IMR-90 (cell line): ENCODE data around the gene POU3F3. TPM values are rescaled to one million over a fixed set of nuclear protein-coding genes. Genes with fewer than 3 reads are reported as not detected.

Experiments used
- ATAC-seq: fragments of 200-7000 bp; cut with Tn5 transposase; 2 replicates; pipeline ENCODE4 v1.9.1; 2020; ENCODE audit warnings: low read depth, mild to moderate bottlenecking, moderate library complexity
- BruUV-seq: library from RNA; stranded (reverse); fragments of 400-500 nt; replicated peaks from 2 replicates; lab custom pipeline; 2021; lab: Mats Ljungman, UMichigan
- CTCF ChIA-PET: fragments of 300-600 bp; formaldehyde crosslinking; extraction: SDS; loops from one replicate; lab custom pipeline; 2021; ENCODE audit warnings: antibody characterized with exemption; lab: Yijun Ruan, JAX
- POLR2A ChIA-PET: fragments of 300-600 bp; sonication (Branson Sonifier 250); formaldehyde crosslinking; loops from one replicate; lab custom pipeline; 2022; ENCODE audit warnings: antibody characterized with exemption; ENCODE audit not compliant: unreplicated experiment; lab: Charles Lee
- DNase-seq: peaks from one replicate; pipeline ENCODE4 v3.0.0; 2013
- H2AFZ ChIP-seq: replicated peaks from 2 replicates; pipeline ENCODE3; 2013; ENCODE audit warnings: low read length, mild to moderate bottlenecking; ENCODE audit not compliant: poor library complexity
- H2AK5ac ChIP-seq: 2 replicates; pipeline ENCODE4 v1.6.1; 2013; ENCODE audit warnings: low read depth, low read length, inconsistent platforms
- H2AK9ac ChIP-seq: replicated peaks from 2 replicates; pipeline ENCODE3; 2013; ENCODE audit warnings: mild to moderate bottlenecking, low read depth, low read length, moderate library complexity; ENCODE audit not compliant: poor library complexity
- H2BK120ac ChIP-seq: 2 replicates; pipeline ENCODE4 v1.6.1; 2013; ENCODE audit warnings: low read depth, low read length, inconsistent platforms
- H2BK15ac ChIP-seq: 3 replicates; pipeline ENCODE4 v1.6.1; 2013; ENCODE audit warnings: low read depth, low read length, inconsistent platforms
- H2BK20ac ChIP-seq: 2 replicates; pipeline ENCODE4 v1.6.1; 2013; ENCODE audit warnings: low read depth, mild to moderate bottlenecking, inconsistent platforms, low read length, moderate library complexity
- H2BK5ac ChIP-seq: 2 replicates; pipeline ENCODE4 v1.6.1; 2013; ENCODE audit warnings: mild to moderate bottlenecking, low read depth, low read length, inconsistent platforms; ENCODE audit not compliant: poor library complexity, severe bottlenecking
- H3K14ac ChIP-seq: replicated peaks from 2 replicates; pipeline ENCODE4 v1.6.1; 2013; ENCODE audit warnings: low read depth, low read length, inconsistent platforms
- H3K18ac ChIP-seq: 2 replicates; pipeline ENCODE4 v1.6.1; 2013; ENCODE audit warnings: low read depth, low read length, control low read depth
- H3K23ac ChIP-seq: 2 replicates; pipeline ENCODE4 v1.6.1; 2013; ENCODE audit warnings: low read depth, low read length, inconsistent platforms
- H3K27ac ChIP-seq: 2 replicates; pipeline ENCODE4 v1.5.1; 2013; ENCODE audit warnings: mild to moderate bottlenecking, control low read depth, low read length; ENCODE audit not compliant: insufficient read depth
- H3K27me3 ChIP-seq: 2 replicates; pipeline ENCODE4 v1.6.1; 2013; ENCODE audit warnings: low read length; ENCODE audit not compliant: control insufficient read depth, insufficient read depth
- H3K36me3 ChIP-seq: 2 replicates; pipeline ENCODE4 v1.6.1; 2013; ENCODE audit warnings: low read length, mixed read lengths; ENCODE audit not compliant: control insufficient read depth, insufficient read depth
- H3K4ac ChIP-seq: 2 replicates; pipeline ENCODE4 v1.6.1; 2013; ENCODE audit warnings: low read depth, low read length, inconsistent platforms
- H3K4me1 ChIP-seq: 2 replicates; pipeline ENCODE4 v1.6.1; 2013; ENCODE audit warnings: low read length, mixed read lengths; ENCODE audit not compliant: control insufficient read depth, insufficient read depth
- H3K4me2 ChIP-seq: 2 replicates; pipeline ENCODE4 v1.6.1; 2013; ENCODE audit warnings: low read depth, mild to moderate bottlenecking, control low read depth, low read length, moderate library complexity
- H3K4me3 ChIP-seq: 2 replicates; pipeline ENCODE4 v1.5.1; 2013; ENCODE audit warnings: low read depth, mild to moderate bottlenecking, control low read depth, low read length, moderate library complexity; ENCODE audit not compliant: insufficient read depth
- H3K56ac ChIP-seq: 2 replicates; pipeline ENCODE4 v1.6.1; 2013; ENCODE audit warnings: low read length, inconsistent platforms; ENCODE audit not compliant: insufficient read depth; ENCODE audit errors: extremely low read depth
- H3K79me1 ChIP-seq, 2 experiments: 2 replicates each; pipeline ENCODE4 v1.6.1; 2013; ENCODE audit warnings: low read length in 2 of 2, inconsistent platforms in 1 of 2, low read depth in 1 of 2
- H3K9ac ChIP-seq: 2 replicates; pipeline ENCODE4 v1.6.1; 2013; ENCODE audit warnings: low read depth, low read length, control low read depth
- H3K9me1 ChIP-seq: 2 replicates; pipeline ENCODE4 v1.6.1; 2013; ENCODE audit warnings: low read length, inconsistent platforms; ENCODE audit not compliant: insufficient read depth
- H3K9me3 ChIP-seq: 2 replicates; pipeline ENCODE4 v1.6.1; 2013; ENCODE audit warnings: low read length; ENCODE audit not compliant: control insufficient read depth, insufficient read depth
- H4K20me1 ChIP-seq: 2 replicates; pipeline ENCODE4 v1.6.1; 2013; ENCODE audit warnings: low read length, inconsistent platforms; ENCODE audit not compliant: insufficient read depth
- H4K5ac ChIP-seq: 2 replicates; pipeline ENCODE4 v1.6.1; 2013; ENCODE audit warnings: mild to moderate bottlenecking, low read depth, low read length, control low read depth
- H4K8ac ChIP-seq, 2 experiments: 2 replicates each; pipeline ENCODE4 v1.6.1; 2013; ENCODE audit warnings: low read depth in 2 of 2, low read length in 2 of 2, control low read depth in 1 of 2, inconsistent platforms in 1 of 2
- H4K91ac ChIP-seq: 2 replicates; pipeline ENCODE4 v1.6.1; 2013; ENCODE audit warnings: low read depth, low read length, inconsistent platforms; ENCODE audit not compliant: insufficient read depth
- BHLHE40 ChIP-seq: fragments of 150-350 bp; IDR thresholded peaks from 2 replicates; pipeline ENCODE4 v1.6.1; 2016; ENCODE audit warnings: mild to moderate bottlenecking, low read depth, low read length
- FOS ChIP-seq: fragments of 150-350 bp; IDR thresholded peaks from 2 replicates; pipeline ENCODE4 v1.6.1; 2016; ENCODE audit warnings: low read depth, low read length
- WGBS, 2 experiments: methylation state at CpG; one replicate each; pipeline versions ENCODE4 v1.1.5 to v1.1.7; 2013; ENCODE audit warnings: missing lambda C conversion rate in 2 of 2; ENCODE audit not compliant: insufficient read length in 1 of 2; ENCODE audit errors: extremely low coverage in 2 of 2; 5-methylcytosine and 5-hydroxymethylcytosine counted together
- dilution Hi-C: fragments of 300-500 bp; cut with HindIII; formaldehyde crosslinking; loops from one replicate; pipeline ENCODE4 v1.14.3; 2018; ENCODE audit warnings: low sequenced_read_pairs; ENCODE audit not compliant: unreplicated experiment
- in situ Hi-C: fragments of 300-500 bp; cut with MboI; formaldehyde crosslinking; loops from 3 replicates; pipeline ENCODE4 v1.14.3; 2019; ENCODE audit warnings: low sequenced_read_pairs, inconsistent platforms, mixed read lengths
- intact Hi-C: fragments of 100-400 bp; cut with micrococcal nuclease; formaldehyde crosslinking; loops from 2 replicates; pipeline ENCODE4 v1.10.0; 2022
- polyA plus RNA-seq, 3 experiments: library from polyadenylated mRNA; depleted of rRNA; stranded (reverse); fragments of >200 nt; gene quantifications; 2 replicates each; pipeline ENCODE4 v1.2.3, GENCODE V29; 2012; ENCODE audit warnings: low replicate concordance in 1 of 3
- total RNA-seq: library from RNA; depleted of rRNA; stranded (reverse); fragments of >200 nt; gene quantifications from 2 replicates; pipeline ENCODE4 v1.2.3, GENCODE V29; 2012

The POU3F3 gene
- total and polyA plus RNA-seq, 2 of the 4 experiments (the other 2 are of a cell fraction), result not detected

DNA sequence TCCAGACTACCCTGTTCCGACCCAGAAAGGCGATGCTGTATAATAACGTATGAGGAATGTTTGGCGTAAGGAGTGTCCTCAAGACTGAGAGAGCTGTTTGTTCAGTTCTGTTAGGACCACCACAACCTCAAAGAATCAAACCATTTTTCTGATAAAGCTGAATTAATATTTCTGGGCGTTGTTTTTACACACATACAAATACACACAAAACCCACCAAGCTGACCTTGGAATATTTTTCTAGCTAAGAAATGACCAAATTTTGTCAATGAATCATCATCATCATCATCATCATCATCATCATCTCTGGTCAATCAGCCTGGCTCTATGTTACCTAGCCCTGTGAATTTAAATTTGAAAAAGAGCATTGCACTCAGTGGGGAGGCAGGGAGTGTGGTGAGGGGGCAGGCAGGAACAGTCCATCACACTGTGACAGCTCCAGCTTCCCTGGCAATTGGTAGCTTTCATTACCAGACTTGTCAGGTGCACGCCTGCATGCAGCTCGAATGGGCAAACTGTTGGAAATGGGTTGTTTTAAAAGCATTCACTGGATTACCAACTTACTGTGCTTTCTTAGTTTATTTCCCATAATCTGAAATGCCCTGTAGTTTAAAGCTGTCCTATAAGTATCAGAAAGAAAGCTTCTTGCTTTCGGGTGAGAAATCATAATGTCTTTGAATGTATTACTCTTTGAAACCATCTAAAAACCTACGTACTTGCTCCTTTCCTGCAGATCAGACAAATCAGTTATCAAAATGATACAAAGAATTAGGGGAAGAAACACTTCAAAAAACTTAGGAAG is 6.9 kb upstream of the POU3F3 start:
- no peak overlapping the region for H4K8ac ChIP-seq
- no peak overlapping the region for H2BK120ac ChIP-seq
- no peak overlapping the region for H4K91ac ChIP-seq
- no peak overlapping the region for H3K23ac ChIP-seq
- H3K4me1 ChIP-seq, result no peaks in the 10 kb centered on the region
- no peak for TF ChIP-seq FOS
- no peak for TF ChIP-seq BHLHE40
- in situ Hi-C loops, result no loop called here
- ATAC-seq (no peak), DNase-seq (no peak)
- H3K9me1 ChIP-seq, result no peaks in the 10 kb centered on the region
- H3K18ac ChIP-seq, result no peak overlapping the region
- no peak overlapping the region for H3K27ac ChIP-seq
- H2AFZ ChIP-seq, result no peak overlapping the region
- H4K20me1 ChIP-seq, result no peaks in the 10 kb centered on the region
- no peak overlapping the region for H3K14ac ChIP-seq
- peaks cover 74% of the 10 kb centered on the region for H3K27me3 ChIP-seq
- no peak overlapping the region for H3K9ac ChIP-seq
- H2BK15ac ChIP-seq, result no peak overlapping the region
- dilution Hi-C loops, result no loop called here
- H2AK9ac ChIP-seq, result no peak overlapping the region
- H2BK20ac ChIP-seq, result no peak overlapping the region
- ChIA-PET CTCF (no interaction called here), POLR2A (no interaction called here)
- no peak overlapping the region for H3K4me2 ChIP-seq
- no peak overlapping the region for H3K4me3 ChIP-seq
- no peaks in the 10 kb centered on the region for H3K79me1 ChIP-seq
- H3K4ac ChIP-seq, result no peak overlapping the region
- H3K36me3 ChIP-seq, result no peaks in the 10 kb centered on the region
- intact Hi-C loops, result no loop called here
- no peak overlapping the region for H2AK5ac ChIP-seq
- no CpG with 5 or more reads among the region's 9 CpGs for WGBS, 2 experiments
- no peak overlapping the region for H2BK5ac ChIP-seq
- H4K5ac ChIP-seq, result no peak overlapping the region
- H3K56ac ChIP-seq, result no peak overlapping the region
- no TSS peak for BruUV-seq
- 0 out of 2 replicates have a peak, but pooled peaks cover 2% of the 10 kb centered on the region for H3K9me3 ChIP-seq
